Activated B cell treated with CpG ODN at 0.5 μM for 24 hours (primary cell): ENCODE data around the gene CPEB4. TPM values are rescaled to one million over a fixed set of nuclear protein-coding genes. Genes with fewer than 3 reads are reported as not detected.

Experiments
- ATAC-seq: fragments of 200-7000 bp; cut with Tn5 transposase; one replicate; pipeline ENCODE4 v1.10.0; 2021; ENCODE audit warnings: low read depth, mild to moderate bottlenecking, moderate library complexity
- CTCF ChIA-PET: fragments of 350-600 bp; sonication (Branson Sonifier 250); formaldehyde crosslinking; loops from one replicate; lab custom pipeline; 2021; ENCODE audit warnings: antibody characterized with exemption; lab: Charles Lee
- POLR2A ChIA-PET: fragments of 350-600 bp; sonication (Branson Sonifier 250); formaldehyde crosslinking; loops from one replicate; lab custom pipeline; 2021; ENCODE audit warnings: antibody characterized with exemption; lab: Charles Lee
- DNase-seq: peaks from one replicate; pipeline ENCODE4 v3.0.0; 2022
- H3K27ac Mint-ChIP-seq: one replicate; pipeline ENCODE4 v1.8.0; 2020; ENCODE audit warnings: mixed read lengths
- H3K27me3 Mint-ChIP-seq: one replicate; pipeline ENCODE4 v1.8.0; 2021; ENCODE audit warnings: mixed read lengths
- H3K36me3 Mint-ChIP-seq: one replicate; pipeline ENCODE4 v1.8.0; 2021; ENCODE audit warnings: low read depth, mixed read lengths
- H3K4me1 Mint-ChIP-seq: one replicate; pipeline ENCODE4 v1.8.0; 2021; ENCODE audit warnings: mixed read lengths
- H3K4me3 Mint-ChIP-seq: one replicate; pipeline ENCODE4 v1.8.0; 2020; ENCODE audit warnings: mild to moderate bottlenecking, mixed read lengths
- H3K9me3 Mint-ChIP-seq: one replicate; pipeline ENCODE4 v1.8.0; 2020; ENCODE audit warnings: mixed read lengths
- CTCF ChIP-seq: fragments of 200-600 bp; IDR thresholded peaks from one replicate; pipeline ENCODE4 v1.8.0; 2022; ENCODE audit warnings: antibody characterized with exemption, mild to moderate bottlenecking
- intact Hi-C: fragments of 100-400 bp; cut with micrococcal nuclease; formaldehyde crosslinking; loops from one replicate; pipeline ENCODE4 v1.15.1; 2024
- total RNA-seq: library from RNA; stranded (reverse); gene quantifications from 2 replicates; pipeline ENCODE4 v1.2.3, GENCODE V29; 2022

The CPEB4 gene
- total RNA-seq, 1 donor from 2014 or later = 30.0 TPM

GRCh38 chr5:173869316-173869715 is 18.8 kb upstream of the CPEB4 start:
- intact Hi-C loops = no loop called here
- no peaks in the 10 kb centered on the region for H3K36me3 Mint-ChIP-seq
- ChIA-PET POLR2A (interaction anchor here (0.8 kb wide), 1 partner anchor 91 kb away, joined by 3 read pairs; no protein-coding TSS in a partner anchor), CTCF (no interaction called here)
- no peak for DNase-seq
- no peak for ATAC-seq
- H3K9me3 Mint-ChIP-seq = peaks cover 2% of the 10 kb centered on the region
- TF ChIP-seq CTCF = no peak
- H3K4me3 Mint-ChIP-seq = no peak overlapping the region
- H3K4me1 Mint-ChIP-seq = no peaks in the 10 kb centered on the region
- H3K27me3 Mint-ChIP-seq = no peaks in the 10 kb centered on the region
- no peak overlapping the region for H3K27ac Mint-ChIP-seq

GRCh38 chr5:173872957-173873305 is 15.2 kb upstream of the CPEB4 start:
- ATAC-seq (no peak), DNase-seq (no peak)
- intact Hi-C loops = no loop called here
- H3K36me3 Mint-ChIP-seq = no peaks in the 10 kb centered on the region
- TF ChIP-seq CTCF = no peak
- H3K4me1 Mint-ChIP-seq = no peaks in the 10 kb centered on the region
- no peak overlapping the region for H3K4me3 Mint-ChIP-seq
- H3K9me3 Mint-ChIP-seq = no peaks in the 10 kb centered on the region
- ChIA-PET POLR2A (interaction anchor here (1.6 kb wide), 1 partner anchor 11 kb away, joined by 4 read pairs; no protein-coding TSS in a partner anchor), CTCF (no interaction called here)
- no peaks in the 10 kb centered on the region for H3K27me3 Mint-ChIP-seq
- H3K27ac Mint-ChIP-seq = no peak overlapping the region

GRCh38 chr5:173873306-173873922 is 14.7 kb upstream of the CPEB4 start:
- ATAC-seq = no peak
- TF ChIP-seq CTCF = no peak
- H3K36me3 Mint-ChIP-seq = no peaks in the 10 kb centered on the region
- POLR2A ChIA-PET = interaction anchor here (1.2 to 1.6 kb wide), 2 partner anchors 11 to 14 kb away, joined by 4 to 5 read pairs; partner anchors contain the start of gene CPEB4
- DNase-seq = no peak
- no peak overlapping the region for H3K4me3 Mint-ChIP-seq
- no peaks in the 10 kb centered on the region for H3K4me1 Mint-ChIP-seq
- intact Hi-C loops = no loop called here
- no peak overlapping the region for H3K27ac Mint-ChIP-seq
- H3K27me3 Mint-ChIP-seq = no peaks in the 10 kb centered on the region
- CTCF ChIA-PET = no interaction called here
- no peaks in the 10 kb centered on the region for H3K9me3 Mint-ChIP-seq

GRCh38 chr5:173875189-173875588 is 13.0 kb upstream of the CPEB4 start:
- Mint-ChIP-seq H3K9me3 (no peaks in the 10 kb centered on the region), H3K27me3 (no peaks in the 10 kb centered on the region), H3K36me3 (no peaks in the 10 kb centered on the region), H3K4me1 (no peaks in the 10 kb centered on the region), H3K27ac (no peak overlapping the region), H3K4me3 (no peak overlapping the region)
- intact Hi-C loops = no loop called here
- POLR2A ChIA-PET = no interaction called here
- TF ChIP-seq CTCF = no peak
- CTCF ChIA-PET = no interaction called here
- ATAC-seq = no peak
- no peak for DNase-seq

GRCh38 chr5:173878224-173878967 is 9.8 kb upstream of the CPEB4 start:
- ATAC-seq (no peak), DNase-seq (no peak)
- intact Hi-C loops = no loop called here
- peaks cover 2% of the 10 kb centered on the region for H3K4me1 Mint-ChIP-seq
- H3K9me3 Mint-ChIP-seq = no peaks in the 10 kb centered on the region
- TF ChIP-seq CTCF = no peak
- H3K27ac Mint-ChIP-seq = no peak overlapping the region
- POLR2A ChIA-PET = no interaction called here
- H3K36me3 Mint-ChIP-seq = no peaks in the 10 kb centered on the region
- CTCF ChIA-PET = no interaction called here
- no peaks in the 10 kb centered on the region for H3K27me3 Mint-ChIP-seq
- H3K4me3 Mint-ChIP-seq = no peak overlapping the region
